Activated T-cell treated with anti-CD3 and anti-CD28 coated beads, Interleukin-2, amount 50 U/mL, for 1 hour (primary cell): ENCODE results near the gene CNPY3.
A peak's percentile ranks its signal among the peaks of the same experiment; 100 is the strongest.

Experiments
- DNase-seq: peaks from one replicate; pipeline ENCODE4 v3.0.0-alpha.2; 2020

The CNPY3 gene

GRCh38 chr6:42961020-42961470 is 31.8 kb downstream of the CNPY3 start:
- no peak for DNase-seq

- no peak for DNase-seq
Measured at GRCh38 chr6:42962096-42962495, 32.8 kb downstream of the CNPY3 start.

- DNase-seq, result no peak
Measured at GRCh38 chr6:42962502-42963178, 33.4 kb downstream of the CNPY3 start.

GRCh38 chr6:42963179-42963854 is 34.0 kb downstream of the CNPY3 start:
- DNase-seq, result no peak

- DNase-seq, result no peak
Measured at GRCh38 chr6:42963855-42964605, 34.8 kb downstream of the CNPY3 start.

- DNase-seq, result no peak
Measured at GRCh38 chr6:42966571-42966970, 37.3 kb downstream of the CNPY3 start.

- no peak for DNase-seq
Measured at GRCh38 chr6:42967228-42967627, 37.9 kb downstream of the CNPY3 start.

GRCh38 chr6:42968126-42968701 is 38.9 kb downstream of the CNPY3 start:
- no peak for DNase-seq

GRCh38 chr6:42968783-42969182 is 39.5 kb downstream of the CNPY3 start:
- DNase-seq, result no peak

- no peak for DNase-seq
Measured at GRCh38 chr6:42969431-42969830, 40.2 kb downstream of the CNPY3 start.

- no peak for DNase-seq
Measured at GRCh38 chr6:42969934-42970333, 40.7 kb downstream of the CNPY3 start.

GRCh38 chr6:42970871-42971612 is 41.8 kb downstream of the CNPY3 start:
- no peak for DNase-seq

- DNase-seq, result no peak
Measured at GRCh38 chr6:42971746-42972327, 42.6 kb downstream of the CNPY3 start.

GRCh38 chr6:42973926-42974325 is 44.6 kb downstream of the CNPY3 start:
- no peak for DNase-seq

- no peak for DNase-seq
Measured at GRCh38 chr6:42974919-42975505, 45.7 kb downstream of the CNPY3 start.

- no peak for DNase-seq
Measured at GRCh38 chr6:42978487-42978838, 49.2 kb downstream of the CNPY3 start.

- peak; percentile 90 for DNase-seq
Measured at GRCh38 chr6:42978839-42979522, 49.7 kb downstream of the CNPY3 start, which contains the start of gene PEX6. Gene PEX6, minus strand, starts transcription at chr6:42979181. Its CDS starts 31 bp downstream, at chr6:42979150.

- no peak for DNase-seq
Measured at GRCh38 chr6:42979523-42980177, 50.4 kb downstream of the CNPY3 start.

- no peak for DNase-seq
Measured at GRCh38 chr6:42981836-42982235, 52.6 kb downstream of the CNPY3 start.

GRCh38 chr6:42984001-42984923 is 55.0 kb downstream of the CNPY3 start, which contains the start of gene PPP2R5D:
Gene PPP2R5D, plus strand, starts transcription at chr6:42984570. Its CDS starts 108 bp downstream, at chr6:42984678.
- peak; percentile 95 for DNase-seq
